ENCODE results near the gene RNF113A. TPM values are rescaled to one million over a fixed set of nuclear protein-coding genes. Genes with fewer than 3 reads are reported as not detected.

RNF113A gene
- total and polyA plus RNA-seq, 4 experiments from 2014 or later = 43.0 to 64.8 (median 51.3) TPM

GRCh38 chrX:119880076-119880475, 8.5 kb upstream of the RNF113A start:
- DNase-seq = peak in 3 of 5 donors; percentile 17 to 25 (median 23)
- CTCF ChIA-PET (ENCODE audit: partially characterized antibody) = interaction anchor here (0.9 to 2.9 kb wide), 4 partner anchors 9 to 363 kb away, joined by 3 to 11 read pairs (median 8); partner anchors contain the start of genes RNF113A and RPL39
- H3K4me1 Mint-ChIP-seq = peaks cover 9 to 15% (median 15%) of the 10 kb centered on the region in 4 donors
- H3K4me3 Mint-ChIP-seq = no peak overlapping the region
- H3K9me3 ChIP-seq (ENCODE audit: control insufficient read depth in 1 of 2, low read length in 2 of 2) = no peaks in the 10 kb centered on the region
- no peaks in the 10 kb centered on the region for H3K36me3 ChIP-seq (ENCODE audit: insufficient read depth, low read length)
- no peaks in the 10 kb centered on the region for H3K27me3 ChIP-seq (ENCODE audit: insufficient read depth, low read length)
- no peak overlapping the region for H3K4me3 ChIP-seq (ENCODE audit: low read length in 2 of 2)
- peak overlapping the region in 6 of 7 donors; percentile 2 to 84 (median 74) for H3K27ac Mint-ChIP-seq
- POLR2A ChIA-PET (ENCODE audit: partially characterized antibody) = interaction anchor here (1.0 to 1.9 kb wide), 3 partner anchors 9 to 88 kb away, joined by 3 to 20 read pairs (median 4); partner anchors contain the start of genes NDUFA1, RNF113A, RPL39 and UPF3B
- H3K9me3 Mint-ChIP-seq = peaks cover 0 to 1% (median 0%) of the 10 kb centered on the region in 8 donors
- intact Hi-C loops (cut with micrococcal nuclease) = loop anchor here (2.0 kb wide), 1 partner anchor 89 kb away; the partner anchor contains the start of gene RPL39
- no peaks in the 10 kb centered on the region for H3K27me3 Mint-ChIP-seq
- H3K4me1 ChIP-seq (ENCODE audit: insufficient read depth, low read length) = peaks cover 11% of the 10 kb centered on the region
- peaks cover 0 to 13% of the 10 kb centered on the region in 2 donors for H3K36me3 Mint-ChIP-seq
- H3K27ac ChIP-seq (ENCODE audit: low read depth, low read length) = no peak overlapping the region

- peaks cover 2 to 16% of the 10 kb centered on the region in 2 donors for H3K36me3 Mint-ChIP-seq
- peaks cover 0 to 1% (median 0%) of the 10 kb centered on the region in 8 donors for H3K9me3 Mint-ChIP-seq
- H3K9me3 ChIP-seq (ENCODE audit: control insufficient read depth in 1 of 2, low read length in 2 of 2) = no peaks in the 10 kb centered on the region
- no peak overlapping the region for H3K4me3 ChIP-seq (ENCODE audit: low read length in 2 of 2)
- no peak overlapping the region for H3K27ac ChIP-seq (ENCODE audit: low read depth, low read length)
- H3K27me3 ChIP-seq (ENCODE audit: insufficient read depth, low read length) = no peaks in the 10 kb centered on the region
- H3K4me1 Mint-ChIP-seq = peaks cover 9 to 15% (median 15%) of the 10 kb centered on the region in 4 donors
- DNase-seq = no peak
- intact Hi-C loops (cut with micrococcal nuclease) = no loop called here
- H3K27ac Mint-ChIP-seq = peak overlapping the region in 2 of 7 donors; percentile 13 to 31
- POLR2A ChIA-PET (ENCODE audit: partially characterized antibody) = interaction anchor here (0.6 to 1.9 kb wide), 3 partner anchors 26 to 87 kb away, joined by 3 to 20 read pairs (median 4); partner anchors contain the start of genes RPL39 and UPF3B
- no peaks in the 10 kb centered on the region for H3K27me3 Mint-ChIP-seq
- CTCF ChIA-PET (ENCODE audit: partially characterized antibody) = interaction anchor here (0.9 to 2.9 kb wide), 4 partner anchors 8 to 87 kb away, joined by 3 to 16 read pairs (median 11); partner anchors contain the start of genes RNF113A and RPL39
- no peaks in the 10 kb centered on the region for H3K36me3 ChIP-seq (ENCODE audit: insufficient read depth, low read length)
- peaks cover 14% of the 10 kb centered on the region for H3K4me1 ChIP-seq (ENCODE audit: insufficient read depth, low read length)
- H3K4me3 Mint-ChIP-seq = no peak overlapping the region
These were observed 7.2 kb upstream of the RNF113A start for GRCh38 chrX:119878740-119879139.

GRCh38 chrX:119871245-119871598, 311 bp downstream of the RNF113A start:
- peaks cover 0 to 2% (median 0%) of the 10 kb centered on the region in 8 donors for H3K9me3 Mint-ChIP-seq
- H3K36me3 Mint-ChIP-seq = peaks cover 2 to 27% of the 10 kb centered on the region in 2 donors
- Histone ChIP-seq H3K9me3 (ENCODE audit: control insufficient read depth in 1 of 2, low read length in 2 of 2) (no peaks in the 10 kb centered on the region), H3K4me3 (ENCODE audit: low read length in 2 of 2) (peak overlapping the region; percentile 26 to 89), H3K27me3 (ENCODE audit: insufficient read depth, low read length) (no peaks in the 10 kb centered on the region), H3K4me1 (ENCODE audit: insufficient read depth, low read length) (peaks cover 15% of the 10 kb centered on the region), H3K27ac (ENCODE audit: low read depth, low read length) (peak overlapping the region; percentile 85), H3K36me3 (ENCODE audit: insufficient read depth, low read length) (no peaks in the 10 kb centered on the region)
- intact Hi-C loops (cut with micrococcal nuclease) = loop anchor here (1.0 to 5.0 kb wide), 7 partner anchors 16 to 404 kb away; partner anchors contain the start of genes NKAP, NKRF, RPL39 and SLC25A5
- CTCF ChIA-PET (ENCODE audit: partially characterized antibody) = interaction anchor here (1.8 to 2.5 kb wide), 4 partner anchors 8 to 80 kb away, joined by 3 to 11 read pairs (median 8); partner anchors contain the start of gene RPL39
- H3K4me3 Mint-ChIP-seq = peak overlapping the region; percentile 93 to 100 (median 96)
- peak in 1 of 5 donors; percentile 75 for DNase-seq
- H3K27ac Mint-ChIP-seq = peak overlapping the region; percentile 98 to 100 (median 98)
- peaks cover 3 to 39% (median 17%) of the 10 kb centered on the region in 4 donors for H3K4me1 Mint-ChIP-seq
- POLR2A ChIA-PET (ENCODE audit: partially characterized antibody) = interaction anchor here (0.9 to 3.3 kb wide), 14 partner anchors 9 to 388 kb away, joined by 3 to 51 read pairs (median 6); partner anchors contain the start of genes NKAP, RPL39, SEPTIN6 and SOWAHD
- no peaks in the 10 kb centered on the region for H3K27me3 Mint-ChIP-seq

- Mint-ChIP-seq H3K36me3 (peaks cover 2 to 24% of the 10 kb centered on the region in 2 donors), H3K27ac (peak overlapping the region; percentile 98 to 100 (median 98)), H3K4me3 (peak overlapping the region; percentile 93 to 100 (median 96)), H3K27me3 (no peaks in the 10 kb centered on the region), H3K4me1 (peaks cover 3 to 39% (median 16%) of the 10 kb centered on the region in 4 donors), H3K9me3 (peaks cover 0 to 2% (median 0%) of the 10 kb centered on the region in 8 donors)
- Histone ChIP-seq H3K36me3 (ENCODE audit: insufficient read depth, low read length) (no peaks in the 10 kb centered on the region), H3K4me3 (ENCODE audit: low read length in 2 of 2) (peak overlapping the region; percentile 26 to 89), H3K4me1 (ENCODE audit: insufficient read depth, low read length) (peaks cover 15% of the 10 kb centered on the region), H3K9me3 (ENCODE audit: control insufficient read depth in 1 of 2, low read length in 2 of 2) (no peaks in the 10 kb centered on the region), H3K27me3 (ENCODE audit: insufficient read depth, low read length) (no peaks in the 10 kb centered on the region), H3K27ac (ENCODE audit: low read depth, low read length) (peak overlapping the region; percentile 85)
- intact Hi-C loops (cut with micrococcal nuclease) = loop anchor here (1.0 to 5.0 kb wide), 7 partner anchors 16 to 403 kb away; partner anchors contain the start of genes NKAP, NKRF, RPL39 and SLC25A5
- DNase-seq = peak; percentile 29 to 59 (median 42)
- ChIA-PET POLR2A (ENCODE audit: partially characterized antibody) (interaction anchor here (0.8 to 3.3 kb wide), 16 partner anchors 9 to 305 kb away, joined by 3 to 51 read pairs (median 6); partner anchors contain the start of genes NKAP, RPL39, SEPTIN6 and SOWAHD), CTCF (ENCODE audit: partially characterized antibody) (interaction anchor here (0.7 to 2.5 kb wide), 7 partner anchors 9 to 84 kb away, joined by 3 to 11 read pairs (median 3); partner anchors contain the start of gene RPL39)
These were observed 854 bp downstream of the RNF113A start for GRCh38 chrX:119870626-119871131.

- Histone ChIP-seq H3K4me3 (ENCODE audit: low read length in 2 of 2) (no peak overlapping the region), H3K36me3 (ENCODE audit: insufficient read depth, low read length) (no peaks in the 10 kb centered on the region), H3K4me1 (ENCODE audit: insufficient read depth, low read length) (peaks cover 10% of the 10 kb centered on the region), H3K27me3 (ENCODE audit: insufficient read depth, low read length) (no peaks in the 10 kb centered on the region), H3K9me3 (ENCODE audit: control insufficient read depth in 1 of 2, low read length in 2 of 2) (no peaks in the 10 kb centered on the region), H3K27ac (ENCODE audit: low read depth, low read length) (peak overlapping the region; percentile 95)
- Mint-ChIP-seq H3K9me3 (no peaks in the 10 kb centered on the region), H3K36me3 (peaks cover 0 to 21% of the 10 kb centered on the region in 2 donors), H3K4me1 (peaks cover 10 to 17% (median 14%) of the 10 kb centered on the region in 4 donors), H3K27me3 (no peaks in the 10 kb centered on the region), H3K27ac (peak overlapping the region in 6 of 7 donors; percentile 92 to 100 (median 99)), H3K4me3 (peak overlapping the region; percentile 96 to 100 (median 99))
- POLR2A ChIA-PET (ENCODE audit: partially characterized antibody) = interaction anchor here (0.7 to 2.1 kb wide), 11 partner anchors 13 to 279 kb away, joined by 3 to 51 read pairs (median 4); partner anchors contain the start of genes NDUFA1, RNF113A, RPL39 and SOWAHD
- intact Hi-C loops (cut with micrococcal nuclease) = loop anchor here (1.0 to 5.0 kb wide), 4 partner anchors 18 to 279 kb away; partner anchors contain the start of genes NDUFA1, RNF113A, RPL39 and UBE2A
- CTCF ChIA-PET (ENCODE audit: partially characterized antibody) = no interaction called here
- DNase-seq = no peak
These were observed 18.1 kb downstream of the RNF113A start for GRCh38 chrX:119853444-119853843.

- peak; percentile 88 to 98 (median 94) for DNase-seq
- H3K4me1 ChIP-seq (ENCODE audit: insufficient read depth, low read length) = peaks cover 10% of the 10 kb centered on the region
- no peaks in the 10 kb centered on the region for H3K27me3 ChIP-seq (ENCODE audit: insufficient read depth, low read length)
- H3K4me3 ChIP-seq (ENCODE audit: low read length in 2 of 2) = peak within 1 kb of the TSS; percentile 54 to 82
- H3K36me3 ChIP-seq (ENCODE audit: insufficient read depth, low read length) = no peaks in the 10 kb centered on the region
- Mint-ChIP-seq H3K4me3 (peak within 1 kb of the TSS; percentile 96 to 100 (median 99)), H3K4me1 (peaks cover 10 to 17% (median 14%) of the 10 kb centered on the region in 4 donors), H3K27ac (peak within 1 kb of the TSS; percentile 92 to 100 (median 99)), H3K9me3 (no peaks in the 10 kb centered on the region), H3K27me3 (no peaks in the 10 kb centered on the region), H3K36me3 (peaks cover 0 to 24% of the 10 kb centered on the region in 2 donors)
- ChIA-PET CTCF (ENCODE audit: partially characterized antibody) (no interaction called here), POLR2A (ENCODE audit: partially characterized antibody) (interaction anchor here (0.7 to 2.1 kb wide), 12 partner anchors 9 to 279 kb away, joined by 3 to 51 read pairs (median 4); partner anchors contain the start of genes NDUFA1, RNF113A, RPL39 and SOWAHD)
- no peaks in the 10 kb centered on the region for H3K9me3 ChIP-seq (ENCODE audit: control insufficient read depth in 1 of 2, low read length in 2 of 2)
- intact Hi-C loops (cut with micrococcal nuclease) = loop anchor here (1.0 to 5.0 kb wide), 4 partner anchors 19 to 278 kb away; partner anchors contain the start of genes NDUFA1, RNF113A, RPL39 and UBE2A
- H3K27ac ChIP-seq (ENCODE audit: low read depth, low read length) = peak within 1 kb of the TSS; percentile 95
These were observed 18.9 kb downstream of the RNF113A start, which contains the start of gene UPF3B for GRCh38 chrX:119852382-119853353. Gene UPF3B (minus strand): TSS chrX:119852963. CDS start chrX:119852928, 35 bp downstream.
